Kidney (tissue), 14 donors: ENCODE results near the gene ZSCAN10. TPM values are rescaled to one million over a fixed set of nuclear protein-coding genes. Genes with fewer than 3 reads are reported as not detected.
A peak's percentile ranks its signal among the peaks of the same experiment; 100 is the strongest.

Experiments
- DNase-seq, 5 donors: peaks; one replicate each; pipeline ENCODE4 v3.0.0-alpha.2; 2013 to 2020
- FAIRE-seq: peaks from 2 replicates; lab custom pipeline; 2012; peaks lifted over from hg19 to GRCh38; lab: Jason Lieb, UNC
- H3K27ac ChIP-seq, 2 donors: one replicate each; pipeline ENCODE4 v1.7.0; 2013; ENCODE audit warnings: low read depth in 2 of 2, low read length in 2 of 2, inconsistent platforms in 1 of 2
- H3K27me3 ChIP-seq: one replicate; pipeline ENCODE4 v1.7.1; 2013; ENCODE audit warnings: low read length, inconsistent platforms; ENCODE audit not compliant: control insufficient read depth, insufficient read depth
- H3K36me3 ChIP-seq, 3 donors: one replicate each; pipeline versions ENCODE4 v1.7.0 to v1.7.1; 2013; ENCODE audit warnings: low read length in 3 of 3, control low read depth in 1 of 3, inconsistent platforms in 1 of 3; ENCODE audit not compliant: insufficient read depth in 3 of 3, control insufficient read depth in 2 of 3
- H3K4me1 ChIP-seq, 3 donors: one replicate each; pipeline versions ENCODE4 v1.7.0 to v1.7.1; 2013; ENCODE audit warnings: low read length in 3 of 3, inconsistent platforms in 1 of 3, low read depth in 1 of 3; ENCODE audit not compliant: control insufficient read depth in 2 of 3, insufficient read depth in 2 of 3
- H3K4me3 ChIP-seq, 3 donors: one replicate each; pipeline versions ENCODE4 v1.7.0 to v1.8.1; 2013; ENCODE audit warnings: low read length in 3 of 3, control low read depth in 1 of 3, inconsistent platforms in 1 of 3
- H3K9ac ChIP-seq, 3 donors: one replicate each; pipeline versions ENCODE4 v1.7.0 to v1.7.1; 2013; ENCODE audit warnings: low read length in 3 of 3, control low read depth in 1 of 3, inconsistent platforms in 1 of 3
- H3K9me3 ChIP-seq, 3 donors: one replicate each; pipeline versions ENCODE4 v1.7.0 to v1.7.1; 2013; ENCODE audit warnings: low read length in 3 of 3, control low read depth in 1 of 3, inconsistent platforms in 1 of 3; ENCODE audit not compliant: control insufficient read depth in 2 of 3, insufficient read depth in 1 of 3
- intact Hi-C: fragments of 100-400 bp; cut with DNase I; formaldehyde crosslinking; loops from one replicate; pipeline ENCODE4 v1.11.1; 2022
- polyA plus RNA-seq: library from polyadenylated mRNA; stranded (reverse); fragments of 350-450 nt; fragmentation: Illumina TruSeq; extraction: RNeasy Lipid Tissue Mini Kit (QIAGEN cat#74804); gene quantifications from one replicate; pipeline ENCODE4 v1.2.3, GENCODE V29; 2014; ENCODE audit warnings: low read depth, low replicate concordance; ENCODE audit not compliant: insufficient read depth
- total RNA-seq: library from RNA; stranded (reverse); fragmentation: NEBNext Ultra II Directional; extraction: Animal tissue kit (Norgen Biotek cat#: 25700); gene quantifications from one replicate; pipeline ENCODE4 v1.2.1, GENCODE V29; 2021
- TF ChIP-seq, protein P1 (sequence below): IDR thresholded peaks from 3 replicates; pipeline ENCODE4 v1.5.1; 2012; ENCODE audit warnings: mild to moderate bottlenecking, moderate library complexity, borderline replicate concordance; ENCODE audit not compliant: insufficient read depth; ENCODE audit errors: extremely low read depth
- donor health status: control.
- donor health status: control.
- donor health status: control.
- donor health status: control.
- donor health status: control.
- donor health status: DM: yes; HTN: yes; CAD: no.
- donor health status: Normal renal cell carcinoma (clear cell type).

Gene ZSCAN10
- total and polyA plus RNA-seq, 2 donors from 2014 or later: not detected

DNA sequence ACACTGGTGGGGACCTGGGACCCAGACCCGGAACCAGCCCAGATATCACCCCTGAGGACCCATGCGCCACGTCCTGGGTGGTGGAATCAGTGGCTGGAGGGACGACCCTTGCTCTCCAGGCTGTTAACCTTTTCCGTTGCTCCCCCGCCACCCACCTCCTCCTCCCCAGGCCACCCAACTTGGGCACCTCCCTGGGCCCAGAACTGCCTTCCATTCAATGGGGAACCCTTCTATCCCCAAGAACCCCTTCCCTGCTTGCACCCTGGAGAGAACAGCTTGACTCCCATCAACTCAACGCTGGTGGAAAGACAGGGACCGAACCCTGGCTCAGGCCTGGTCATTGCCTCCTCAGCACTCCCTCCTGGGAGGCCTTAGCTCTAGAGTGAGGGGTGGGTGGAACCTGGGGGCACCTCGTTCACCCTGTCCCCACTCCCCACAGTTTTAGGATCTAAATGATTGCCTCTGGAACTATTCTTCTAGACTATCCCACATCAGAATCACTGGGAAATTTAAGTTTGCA lies 39.3 kb downstream of the ZSCAN10 start:
- no peak for FAIRE-seq
- peak overlapping the region; percentile 24 to 65 (median 45) for H3K4me3 ChIP-seq
- peak overlapping the region in 2 of 3 donors; percentile 21 to 83 for H3K9ac ChIP-seq
- no peak for DNase-seq
- H3K27ac ChIP-seq: peak overlapping the region; percentile 77 to 84
- no peaks in the 10 kb centered on the region for H3K27me3 ChIP-seq
- no peaks in the 10 kb centered on the region for H3K9me3 ChIP-seq
- TF ChIP-seq, protein P1, sequence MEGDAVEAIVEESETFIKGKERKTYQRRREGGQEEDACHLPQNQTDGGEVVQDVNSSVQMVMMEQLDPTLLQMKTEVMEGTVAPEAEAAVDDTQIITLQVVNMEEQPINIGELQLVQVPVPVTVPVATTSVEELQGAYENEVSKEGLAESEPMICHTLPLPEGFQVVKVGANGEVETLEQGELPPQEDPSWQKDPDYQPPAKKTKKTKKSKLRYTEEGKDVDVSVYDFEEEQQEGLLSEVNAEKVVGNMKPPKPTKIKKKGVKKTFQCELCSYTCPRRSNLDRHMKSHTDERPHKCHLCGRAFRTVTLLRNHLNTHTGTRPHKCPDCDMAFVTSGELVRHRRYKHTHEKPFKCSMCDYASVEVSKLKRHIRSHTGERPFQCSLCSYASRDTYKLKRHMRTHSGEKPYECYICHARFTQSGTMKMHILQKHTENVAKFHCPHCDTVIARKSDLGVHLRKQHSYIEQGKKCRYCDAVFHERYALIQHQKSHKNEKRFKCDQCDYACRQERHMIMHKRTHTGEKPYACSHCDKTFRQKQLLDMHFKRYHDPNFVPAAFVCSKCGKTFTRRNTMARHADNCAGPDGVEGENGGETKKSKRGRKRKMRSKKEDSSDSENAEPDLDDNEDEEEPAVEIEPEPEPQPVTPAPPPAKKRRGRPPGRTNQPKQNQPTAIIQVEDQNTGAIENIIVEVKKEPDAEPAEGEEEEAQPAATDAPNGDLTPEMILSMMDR: no peak
- H3K36me3 ChIP-seq: no peaks in the 10 kb centered on the region
- peaks cover 0 to 11% (median 7%) of the 10 kb centered on the region in 3 donors for H3K4me1 ChIP-seq
- intact Hi-C loops: loop anchor here (10.0 kb wide), 1 partner anchor 55 kb away; the partner anchor contains the start of gene ZNF205

DNA sequence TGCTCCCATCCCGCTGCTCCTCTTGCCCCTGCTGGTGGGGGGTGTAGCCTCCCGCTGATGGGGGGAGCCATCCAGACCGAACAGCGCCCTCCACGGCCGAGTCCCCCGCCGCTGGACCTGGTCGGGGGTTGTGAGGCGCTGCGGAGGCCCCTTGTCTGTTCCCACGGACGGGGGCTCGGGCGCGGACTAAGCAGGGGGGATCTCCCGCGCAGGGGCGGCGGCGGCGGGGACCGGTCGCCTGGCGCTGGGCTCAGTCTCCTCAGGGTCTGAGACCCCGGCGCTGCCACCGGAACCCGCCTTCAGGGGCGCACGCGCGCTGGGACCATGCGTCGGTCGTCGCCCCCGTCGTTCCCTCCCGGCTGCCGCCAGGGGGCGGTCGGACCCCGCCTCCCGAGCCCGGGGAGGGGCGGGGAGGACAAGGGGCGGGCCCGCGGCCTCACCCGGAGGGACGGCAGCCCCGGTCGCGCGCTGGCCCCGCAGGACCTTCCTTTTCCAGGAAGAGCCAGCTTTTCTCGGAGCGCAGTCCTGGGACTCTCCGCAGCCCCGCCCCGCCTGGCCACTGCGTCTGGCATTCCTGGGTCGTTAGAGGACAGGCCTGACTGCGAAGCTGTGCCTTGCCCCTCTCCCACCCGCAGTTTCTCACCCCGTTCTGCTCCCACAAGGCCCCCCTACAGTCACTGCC lies 39.9 kb downstream of the ZSCAN10 start:
- H3K4me1 ChIP-seq: peaks cover 0 to 7% (median 3%) of the 10 kb centered on the region in 3 donors
- FAIRE-seq: no peak
- peak; percentile 91 to 98 (median 94) for DNase-seq
- no peaks in the 10 kb centered on the region for H3K27me3 ChIP-seq
- H3K27ac ChIP-seq: peak overlapping the region; percentile 77 to 84
- H3K36me3 ChIP-seq: no peaks in the 10 kb centered on the region
- no peaks in the 10 kb centered on the region for H3K9me3 ChIP-seq
- TF ChIP-seq, protein P1: peak; percentile 94
- intact Hi-C loops: no loop called here
- peak overlapping the region; percentile 45 to 65 (median 49) for H3K4me3 ChIP-seq
- H3K9ac ChIP-seq: peak overlapping the region; percentile 21 to 83 (median 49)

DNA sequence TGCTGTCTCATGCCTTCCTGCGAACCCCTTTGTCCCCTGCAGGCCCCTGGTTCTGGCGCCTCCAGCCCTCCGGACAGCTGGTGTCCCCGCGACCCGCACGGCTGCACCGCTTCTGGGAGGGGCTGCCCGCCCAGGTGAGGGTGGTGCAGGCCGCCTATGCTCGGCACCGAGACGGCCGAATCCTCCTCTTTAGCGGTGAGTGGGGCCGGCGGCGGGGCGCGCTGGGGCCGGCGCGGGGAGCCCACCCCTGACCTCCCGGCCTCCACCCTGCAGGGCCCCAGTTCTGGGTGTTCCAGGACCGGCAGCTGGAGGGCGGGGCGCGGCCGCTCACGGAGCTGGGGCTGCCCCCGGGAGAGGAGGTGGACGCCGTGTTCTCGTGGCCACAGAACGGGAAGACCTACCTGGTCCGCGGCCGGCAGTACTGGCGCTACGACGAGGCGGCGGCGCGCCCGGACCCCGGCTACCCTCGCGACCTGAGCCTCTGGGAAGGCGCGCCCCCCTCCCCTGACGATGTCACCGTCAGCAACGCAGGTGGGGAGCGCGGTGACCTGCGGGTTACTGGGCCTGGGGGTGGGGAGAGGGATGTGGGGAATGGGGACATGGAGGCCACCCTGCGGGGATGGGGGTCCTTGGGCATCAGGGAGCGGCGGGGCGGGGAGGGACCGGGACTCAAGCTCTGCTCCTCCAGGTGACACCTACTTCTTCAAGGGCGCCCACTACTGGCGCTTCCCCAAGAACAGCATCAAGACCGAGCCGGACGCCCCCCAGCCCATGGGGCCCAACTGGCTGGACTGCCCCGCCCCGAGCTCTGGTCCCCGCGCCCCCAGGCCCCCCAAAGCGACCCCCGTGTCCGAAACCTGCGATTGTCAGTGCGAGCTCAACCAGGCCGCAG lies 40.7 kb downstream of the ZSCAN10 start:
- Histone ChIP-seq H3K27me3 (no peaks in the 10 kb centered on the region), H3K27ac (peak overlapping the region in 1 of 2 donors; percentile 24), H3K4me3 (peak overlapping the region; percentile 36 to 65 (median 49)), H3K9me3 (no peaks in the 10 kb centered on the region), H3K36me3 (no peaks in the 10 kb centered on the region), H3K9ac (peak overlapping the region in 2 of 3 donors; percentile 49 to 55), H3K4me1 (peaks cover 0 to 7% (median 3%) of the 10 kb centered on the region in 3 donors)
- FAIRE-seq (no peak), DNase-seq (peak; percentile 62 to 88 (median 71))
- intact Hi-C loops: no loop called here
- TF ChIP-seq, protein P1: peak; percentile 5
